Medulla oblongata (tissue), 1 donor: ENCODE results near the gene HHAT.
"Not testable (repeated sequence)": the region's sequence is repeated elsewhere in the genome, so short reads cannot be mapped to it uniquely, and the experiment has no call there.

ENCODE experiments used
- DNase-seq: peaks from one replicate; pipeline ENCODE4 v3.0.0-alpha.2; 2015; ENCODE audit errors: extremely low spot score

HHAT gene

GRCh38 chr1:210313921-210314320 is 14.8 kb upstream of the HHAT start:
- no peak for DNase-seq

- no peak for DNase-seq
Measured at GRCh38 chr1:210315529-210315928, 13.2 kb upstream of the HHAT start.

GRCh38 chr1:210321131-210321530 is 7.6 kb upstream of the HHAT start:
- no peak for DNase-seq

GRCh38 chr1:210321552-210321951 is 7.2 kb upstream of the HHAT start:
- DNase-seq, result no peak

- DNase-seq, result no peak
Measured at GRCh38 chr1:210323957-210324356, 4.7 kb upstream of the HHAT start.

- DNase-seq, result no peak
Measured at GRCh38 chr1:210325026-210325670, 3.6 kb upstream of the HHAT start.

GRCh38 chr1:210328032-210328745 is 513 bp upstream of the HHAT start:
- peak; percentile 15 for DNase-seq

- DNase-seq, result no peak
Measured at GRCh38 chr1:210330279-210330866, 1.7 kb downstream of the HHAT start.

GRCh38 chr1:210332233-210332632 is 3.5 kb downstream of the HHAT start:
- no peak for DNase-seq

- DNase-seq, result no peak
Measured at GRCh38 chr1:210332719-210333398, 4.2 kb downstream of the HHAT start.

- DNase-seq, result no peak
Measured at GRCh38 chr1:210335001-210335400, 6.3 kb downstream of the HHAT start.

- no peak for DNase-seq
Measured at GRCh38 chr1:210336362-210336761, 7.7 kb downstream of the HHAT start.

- DNase-seq, result no peak
Measured at GRCh38 chr1:210339500-210339899, 10.8 kb downstream of the HHAT start.

- no peak for DNase-seq
Measured at GRCh38 chr1:210340311-210340710, 11.6 kb downstream of the HHAT start.

GRCh38 chr1:210340841-210341240 is 12.1 kb downstream of the HHAT start:
- DNase-seq, result no peak

- no peak for DNase-seq
Measured at GRCh38 chr1:210342986-210343780, 14.5 kb downstream of the HHAT start.

GRCh38 chr1:210344706-210345105 is 16.0 kb downstream of the HHAT start:
- no peak for DNase-seq

- DNase-seq, result no peak
Measured at GRCh38 chr1:210347112-210347511, 18.4 kb downstream of the HHAT start.

- no peak for DNase-seq
Measured at GRCh38 chr1:210351496-210351895, 22.8 kb downstream of the HHAT start.

GRCh38 chr1:210352575-210352974 is 23.9 kb downstream of the HHAT start:
- DNase-seq, result no peak

GRCh38 chr1:210354305-210354704 is 25.6 kb downstream of the HHAT start:
- not testable (repeated sequence) for DNase-seq

GRCh38 chr1:210358626-210359025 is 29.9 kb downstream of the HHAT start:
- DNase-seq, result no peak
